ENCODE measurements around the gene CLK2. TPM values are rescaled to one million over a fixed set of nuclear protein-coding genes. Genes with fewer than 3 reads are reported as not detected.
"Not testable (repeated sequence)": the region's sequence is repeated elsewhere in the genome, so short reads cannot be mapped to it uniquely, and the experiment has no call there.

Gene CLK2
- total and polyA plus RNA-seq, 2 experiments from 2014 or later, result 27.2 to 54.6 TPM

DNA sequence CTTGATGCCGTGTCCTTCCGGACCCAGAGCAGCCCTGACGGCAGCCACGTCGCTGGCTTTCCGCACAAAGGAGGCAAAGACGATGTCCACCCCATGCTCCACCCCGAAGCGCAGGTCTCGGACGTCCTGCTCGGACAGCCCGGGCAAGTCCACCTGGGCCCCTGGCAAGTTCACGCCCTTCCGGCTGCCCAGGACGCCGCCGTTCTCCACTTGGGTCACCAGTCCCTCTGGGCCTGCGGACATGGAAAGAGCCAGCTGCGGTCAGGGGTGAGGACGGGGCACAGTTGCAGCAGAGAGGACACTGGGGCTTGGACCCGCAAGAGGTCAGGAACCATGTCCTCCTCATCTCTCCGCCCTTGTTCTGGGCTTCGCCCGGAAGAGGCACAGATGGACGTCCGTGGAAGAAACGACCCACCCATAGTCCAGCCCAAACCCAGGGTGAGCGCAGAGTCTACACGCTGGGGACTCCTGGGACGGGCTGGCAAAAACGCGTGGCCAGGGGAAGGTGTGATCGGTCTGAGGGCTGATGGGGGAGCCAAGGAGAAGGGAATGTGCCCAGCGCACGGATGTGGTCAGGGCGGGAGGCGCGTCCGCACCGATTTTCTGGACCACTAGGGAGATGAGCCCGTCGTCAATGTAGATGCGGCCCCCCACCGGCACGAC, 21.3 kb upstream of the CLK2 start:
- peak; percentile 65 for ATAC-seq
- peak overlapping the region; percentile 98 for H2AFZ ChIP-seq

DNA sequence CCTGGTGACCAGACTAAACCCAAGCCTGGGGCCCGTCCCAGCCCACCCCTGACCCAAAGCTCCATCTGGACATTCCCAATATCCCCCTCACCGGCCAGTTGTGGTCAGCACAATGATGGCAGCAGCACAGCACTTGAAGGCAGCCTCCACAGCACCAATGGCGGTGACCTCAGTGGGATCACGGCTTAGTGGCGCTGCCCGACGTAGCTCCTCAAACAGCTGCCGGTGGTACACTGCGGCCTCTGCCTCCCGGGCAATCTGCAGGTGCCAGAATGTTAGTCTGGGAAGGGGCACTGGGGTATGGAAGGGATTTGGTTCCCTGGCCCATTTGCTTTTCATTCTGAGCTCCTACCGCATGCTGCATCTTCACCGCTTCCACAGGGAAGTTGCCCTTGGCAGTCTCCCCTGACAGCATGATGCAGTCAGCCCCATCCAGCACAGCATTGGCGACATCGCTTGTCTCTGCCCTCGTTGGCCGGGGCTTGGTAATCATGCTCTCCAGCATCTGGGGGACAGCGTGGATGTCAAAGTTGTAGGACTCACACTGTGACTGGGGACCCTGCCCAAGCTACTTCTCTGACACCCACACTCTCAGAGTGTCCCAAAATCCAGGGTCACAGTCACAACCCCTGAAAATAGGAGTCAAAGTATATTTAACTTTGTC, 19.9 kb upstream of the CLK2 start:
- peaks cover 30% of the 10 kb centered on the region for H3K27me3 Mint-ChIP-seq (ENCODE audit: insufficient read depth, low read depth, poor library complexity)

More for the DNA sequence above, 21.3 kb upstream of the CLK2 start:
- Histone ChIP-seq H3F3A (replicated peaks; ENCODE audit: low read depth) (0 out of 2 replicates have a peak, but pooled peaks cover 11% of the 10 kb centered on the region), H4K20me1 (replicated peaks; ENCODE audit: insufficient read depth) (no peaks in the 10 kb centered on the region), H3K27me3 (ENCODE audit: insufficient read depth) (peaks cover 33% of the 10 kb centered on the region), H3K36me3 (ENCODE audit: insufficient read depth) (no peaks in the 10 kb centered on the region), H3K79me2 (replicated peaks; ENCODE audit: insufficient read depth) (no peaks in the 10 kb centered on the region), H3K4me2 (peak overlapping the region; percentile 98), H3K9me2 (ENCODE audit: insufficient read depth) (no peaks in the 10 kb centered on the region), H3K4me1 (ENCODE audit: insufficient read depth) (peaks cover 17% of the 10 kb centered on the region), H3K27ac (ENCODE audit: low read depth) (no peak overlapping the region), H3K4me3 (peak overlapping the region; percentile 97)
- H3K4me1 Mint-ChIP-seq, result peaks cover 29% of the 10 kb centered on the region
- H3K4me3 Mint-ChIP-seq, result peak overlapping the region; percentile 92
- TF ChIP-seq EZH2phosphoT487 (IDR thresholded peaks at IDR 0.05; ENCODE audit: unreplicated experiment) (no peak), EZH2 (IDR thresholded peaks at IDR 0.05; ENCODE audit: low read depth, unreplicated experiment) (peak; percentile 44)
- no peaks in the 10 kb centered on the region for H3K9me3 Mint-ChIP-seq
- no peak overlapping the region for H3K27ac Mint-ChIP-seq
- peaks cover 33% of the 10 kb centered on the region for H3K27me3 Mint-ChIP-seq (ENCODE audit: insufficient read depth, low read depth, poor library complexity)
- H3K36me3 Mint-ChIP-seq (ENCODE audit: low read depth), result no peaks in the 10 kb centered on the region; the same call in 2 of the 3 replicates
- peak; percentile 66 for DNase-seq (ENCODE audit: low spot score)

GRCh38 chr1:155291006-155291405, 17.7 kb upstream of the CLK2 start:
- not testable (repeated sequence) for H3K27ac Mint-ChIP-seq; H3K4me3 Mint-ChIP-seq; H3K9me2 ChIP-seq (ENCODE audit: insufficient read depth); H3K9me3 Mint-ChIP-seq; H3K4me2 ChIP-seq; DNase-seq (ENCODE audit: low spot score); H3K4me3 ChIP-seq; H3K27ac ChIP-seq (ENCODE audit: low read depth); H3K79me2 ChIP-seq (replicated peaks; ENCODE audit: insufficient read depth); H4K20me1 ChIP-seq (replicated peaks; ENCODE audit: insufficient read depth); ATAC-seq; H3F3A ChIP-seq (replicated peaks; ENCODE audit: low read depth); H2AFZ ChIP-seq; H3K36me3 Mint-ChIP-seq (ENCODE audit: low read depth); H3K36me3 ChIP-seq (ENCODE audit: insufficient read depth); H3K4me1 ChIP-seq (ENCODE audit: insufficient read depth)
- Mint-ChIP-seq H3K27me3 (ENCODE audit: insufficient read depth, low read depth, poor library complexity) (peaks cover 19% of the 10 kb centered on the region), H3K4me1 (peaks cover 12% of the 10 kb centered on the region)
- peaks cover 29% of the 10 kb centered on the region for H3K27me3 ChIP-seq (ENCODE audit: insufficient read depth)

More for the DNA sequence above, 19.9 kb upstream of the CLK2 start:
- ATAC-seq (no peak), DNase-seq (ENCODE audit: low spot score) (no peak)
- Histone ChIP-seq H3K4me1 (ENCODE audit: insufficient read depth) (peaks cover 17% of the 10 kb centered on the region), H3K36me3 (ENCODE audit: insufficient read depth) (no peaks in the 10 kb centered on the region), H3K27ac (ENCODE audit: low read depth) (no peak overlapping the region), H4K20me1 (replicated peaks; ENCODE audit: insufficient read depth) (no peaks in the 10 kb centered on the region; the same call in 1 of the 2 replicates), H3K9me2 (ENCODE audit: insufficient read depth) (no peaks in the 10 kb centered on the region), H3K79me2 (replicated peaks; ENCODE audit: insufficient read depth) (no peaks in the 10 kb centered on the region), H3K4me3 (no peak overlapping the region), H3K4me2 (no peak overlapping the region), H3K27me3 (ENCODE audit: insufficient read depth) (peaks cover 33% of the 10 kb centered on the region), H3F3A (replicated peaks; ENCODE audit: low read depth) (0 out of 2 replicates have a peak, but pooled peaks cover 11% of the 10 kb centered on the region), H2AFZ (no peak overlapping the region)
- Mint-ChIP-seq H3K4me3 (no peak overlapping the region), H3K27ac (no peak overlapping the region), H3K4me1 (peaks cover 29% of the 10 kb centered on the region), H3K9me3 (no peaks in the 10 kb centered on the region), H3K36me3 (ENCODE audit: low read depth) (no peaks in the 10 kb centered on the region; the same call in 2 of the 3 replicates)
- TF ChIP-seq JUNB (IDR thresholded peaks at IDR 0.05; ENCODE audit: unreplicated experiment), result no peak
- no peak for TF ChIP-seq STAT1 (IDR thresholded peaks at IDR 0.05; ENCODE audit: unreplicated experiment)
- TF ChIP-seq, protein P1, sequence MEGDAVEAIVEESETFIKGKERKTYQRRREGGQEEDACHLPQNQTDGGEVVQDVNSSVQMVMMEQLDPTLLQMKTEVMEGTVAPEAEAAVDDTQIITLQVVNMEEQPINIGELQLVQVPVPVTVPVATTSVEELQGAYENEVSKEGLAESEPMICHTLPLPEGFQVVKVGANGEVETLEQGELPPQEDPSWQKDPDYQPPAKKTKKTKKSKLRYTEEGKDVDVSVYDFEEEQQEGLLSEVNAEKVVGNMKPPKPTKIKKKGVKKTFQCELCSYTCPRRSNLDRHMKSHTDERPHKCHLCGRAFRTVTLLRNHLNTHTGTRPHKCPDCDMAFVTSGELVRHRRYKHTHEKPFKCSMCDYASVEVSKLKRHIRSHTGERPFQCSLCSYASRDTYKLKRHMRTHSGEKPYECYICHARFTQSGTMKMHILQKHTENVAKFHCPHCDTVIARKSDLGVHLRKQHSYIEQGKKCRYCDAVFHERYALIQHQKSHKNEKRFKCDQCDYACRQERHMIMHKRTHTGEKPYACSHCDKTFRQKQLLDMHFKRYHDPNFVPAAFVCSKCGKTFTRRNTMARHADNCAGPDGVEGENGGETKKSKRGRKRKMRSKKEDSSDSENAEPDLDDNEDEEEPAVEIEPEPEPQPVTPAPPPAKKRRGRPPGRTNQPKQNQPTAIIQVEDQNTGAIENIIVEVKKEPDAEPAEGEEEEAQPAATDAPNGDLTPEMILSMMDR (conservative IDR thresholded peaks at IDR 0.05; ENCODE audit: low read depth in 2 of 2), result no peak
- TF ChIP-seq, protein P2, sequence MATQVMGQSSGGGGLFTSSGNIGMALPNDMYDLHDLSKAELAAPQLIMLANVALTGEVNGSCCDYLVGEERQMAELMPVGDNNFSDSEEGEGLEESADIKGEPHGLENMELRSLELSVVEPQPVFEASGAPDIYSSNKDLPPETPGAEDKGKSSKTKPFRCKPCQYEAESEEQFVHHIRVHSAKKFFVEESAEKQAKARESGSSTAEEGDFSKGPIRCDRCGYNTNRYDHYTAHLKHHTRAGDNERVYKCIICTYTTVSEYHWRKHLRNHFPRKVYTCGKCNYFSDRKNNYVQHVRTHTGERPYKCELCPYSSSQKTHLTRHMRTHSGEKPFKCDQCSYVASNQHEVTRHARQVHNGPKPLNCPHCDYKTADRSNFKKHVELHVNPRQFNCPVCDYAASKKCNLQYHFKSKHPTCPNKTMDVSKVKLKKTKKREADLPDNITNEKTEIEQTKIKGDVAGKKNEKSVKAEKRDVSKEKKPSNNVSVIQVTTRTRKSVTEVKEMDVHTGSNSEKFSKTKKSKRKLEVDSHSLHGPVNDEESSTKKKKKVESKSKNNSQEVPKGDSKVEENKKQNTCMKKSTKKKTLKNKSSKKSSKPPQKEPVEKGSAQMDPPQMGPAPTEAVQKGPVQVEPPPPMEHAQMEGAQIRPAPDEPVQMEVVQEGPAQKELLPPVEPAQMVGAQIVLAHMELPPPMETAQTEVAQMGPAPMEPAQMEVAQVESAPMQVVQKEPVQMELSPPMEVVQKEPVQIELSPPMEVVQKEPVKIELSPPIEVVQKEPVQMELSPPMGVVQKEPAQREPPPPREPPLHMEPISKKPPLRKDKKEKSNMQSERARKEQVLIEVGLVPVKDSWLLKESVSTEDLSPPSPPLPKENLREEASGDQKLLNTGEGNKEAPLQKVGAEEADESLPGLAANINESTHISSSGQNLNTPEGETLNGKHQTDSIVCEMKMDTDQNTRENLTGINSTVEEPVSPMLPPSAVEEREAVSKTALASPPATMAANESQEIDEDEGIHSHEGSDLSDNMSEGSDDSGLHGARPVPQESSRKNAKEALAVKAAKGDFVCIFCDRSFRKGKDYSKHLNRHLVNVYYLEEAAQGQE (IDR thresholded peaks at IDR 0.05; ENCODE audit: unreplicated experiment), result no peak
- TF ChIP-seq NANOG (IDR thresholded peaks at IDR 0.05; ENCODE audit: borderline replicate concordance), result no peak
- TF ChIP-seq ZNF331 (CRISPR knock-in tag; IDR thresholded peaks at IDR 0.05; ENCODE audit: low read depth), result no peak
- TF ChIP-seq ZNF114 (CRISPR knock-in tag; IDR thresholded peaks at IDR 0.05), result no peak
- TF ChIP-seq POLR2AphosphoS5 (IDR thresholded peaks at IDR 0.05; ENCODE audit: low read depth), result no peak
